Psoas muscle (tissue), 8 donors: Measurements from ENCODE around the gene SMAP1. TPM values are rescaled to one million over a fixed set of nuclear protein-coding genes. Genes with fewer than 3 reads are reported as not detected.
A peak's percentile ranks its signal among the peaks of the same experiment; 100 is the strongest.

Experiments
- ATAC-seq, 4 donors: fragments of 200-7000 bp; cut with Tn5 transposase; one replicate each; pipeline ENCODE4 v1.9.1; 2020; ENCODE audit warnings: moderate library complexity in 3 of 4, mild to moderate bottlenecking in 2 of 4
- DNase-seq, 2 donors: peaks; one replicate each; pipeline ENCODE4 v3.0.0-alpha.2; 2020
- H3K27ac ChIP-seq: fragments of 200-600 bp; one replicate; pipeline ENCODE4 v1.8.0; 2022
- H3K27me3 ChIP-seq, 3 donors: fragments of 200-600 bp in 1 of 3; one replicate each; pipeline versions ENCODE4 v1.6.1 to v1.8.0; 2013 to 2022; ENCODE audit warnings: low read length in 2 of 3, mild to moderate bottlenecking in 2 of 3, moderate library complexity in 1 of 3; ENCODE audit not compliant: insufficient read depth in 3 of 3
- H3K36me3 ChIP-seq, 2 donors: fragments of 200-600 bp in 1 of 2; one replicate each; pipeline versions ENCODE4 v1.6.1 to v1.8.0; 2013 to 2022; ENCODE audit warnings: low read depth in 1 of 2, mild to moderate bottlenecking in 1 of 2, moderate library complexity in 1 of 2; ENCODE audit not compliant: insufficient read depth in 1 of 2
- H3K4me1 ChIP-seq: fragments of 200-600 bp; one replicate; pipeline ENCODE4 v1.8.0; 2022
- H3K4me3 ChIP-seq: fragments of 200-600 bp; one replicate; pipeline ENCODE4 v1.8.0; 2022; ENCODE audit warnings: mild to moderate bottlenecking
- H3K9me3 ChIP-seq: fragments of 200-600 bp; one replicate; pipeline ENCODE4 v1.8.0; 2022
- CTCF ChIP-seq: fragments of 200-600 bp; IDR thresholded peaks from one replicate; pipeline ENCODE4 v1.8.0; 2022; ENCODE audit warnings: antibody characterized with exemption
- WGBS, 3 donors: extraction: QIAGEN DNeasy Blood & Tissue Kit; methylation state at CpG; one replicate each; pipeline versions ENCODE4 v1.1.6 to v1.1.7; 2013; 5-methylcytosine and 5-hydroxymethylcytosine counted together
- intact Hi-C, 2 donors: fragments of 100-400 bp; cut with DNase I; formaldehyde crosslinking; loops; one replicate each; pipeline versions ENCODE4 v1.11.0 to v1.14.2; 2022
- polyA plus RNA-seq, 3 donors: library from polyadenylated mRNA; stranded (reverse); fragments of 200-250 nt; gene quantifications; one replicate each; pipeline ENCODE4 v1.2.3, GENCODE V29; 2013
- total RNA-seq, 4 donors: library from RNA; stranded (reverse); fragmentation: NEBNext Ultra II Directional in 2 of 4; extraction: Animal tissue kit (Norgen Biotek cat#: 25700) in 2 of 4; gene quantifications; one replicate each; pipeline versions ENCODE4 v1.2.1 to v1.2.4, GENCODE V29; 2021 to 2023
- donor health status: healthy with polysubstance abuse.
- donor health status: DM: no; HTN: no; CAD: no; lungs with moderate emphysema.
- donor health status: Bipolar disorder and iron deficiency.
- donor health status: healthy.
- donor health status: DM: yes; HTN: yes; CAD: no.
- donor health status: DM: no; HTN: no; CAD: no.
- donor health status: DM: no; HTN: no; CAD: no.
- donor health status: DM: yes; HTN: yes; CAD: no.

The SMAP1 gene
- total and polyA plus RNA-seq, 7 donors, result 19.0 to 40.2 (median 24.0) TPM

- Histone ChIP-seq H3K9me3 (no peaks in the 10 kb centered on the region), H3K27me3 (no peaks in the 10 kb centered on the region), H3K4me3 (peak overlapping the region; percentile 15), H3K4me1 (peaks cover 35% of the 10 kb centered on the region), H3K27ac (peak overlapping the region; percentile 71), H3K36me3 (no peaks in the 10 kb centered on the region)
- intact Hi-C loops, result loop anchor here (2.0 to 5.0 kb wide), 4 partner anchors 118 to 273 kb away; partner anchors contain the start of genes FAM135A (in 1 of the 2) and SDHAF4 (in 1 of the 2)
- WGBS, 3 donors, result 5 to 15% (median 5%) methylated on average over 1 of the region's 1 CpG
- TF ChIP-seq CTCF, result no peak
- ATAC-seq (peak; percentile 74 to 90 (median 84)), DNase-seq (no peak)
Measured at GRCh38 chr6:70684794-70685493, 17.3 kb downstream of the SMAP1 start.

GRCh38 chr6:70685494-70686180 is 18.0 kb downstream of the SMAP1 start:
- Histone ChIP-seq H3K27ac (peak overlapping the region; percentile 71), H3K4me1 (peaks cover 35% of the 10 kb centered on the region), H3K9me3 (no peaks in the 10 kb centered on the region), H3K27me3 (no peaks in the 10 kb centered on the region), H3K4me3 (no peak overlapping the region), H3K36me3 (no peaks in the 10 kb centered on the region)
- no peak for TF ChIP-seq CTCF
- ATAC-seq (no peak), DNase-seq (no peak)
- WGBS, 3 donors, result 61 to 82% (median 65%) methylated on average over 4 of the region's 4 CpGs
- intact Hi-C loops, result loop anchor here (2.0 to 5.0 kb wide), 4 partner anchors 118 to 273 kb away; partner anchors contain the start of genes FAM135A (in 1 of the 2) and SDHAF4 (in 1 of the 2)

- Histone ChIP-seq H3K4me1 (peaks cover 35% of the 10 kb centered on the region), H3K9me3 (no peaks in the 10 kb centered on the region), H3K27me3 (no peaks in the 10 kb centered on the region), H3K27ac (no peak overlapping the region), H3K36me3 (no peaks in the 10 kb centered on the region), H3K4me3 (no peak overlapping the region)
- DNase-seq, result no peak
- ATAC-seq, result peak in 3 of 4 donors; percentile 53 to 62 (median 57)
- intact Hi-C loops, result loop anchor here (5.0 kb wide), 3 partner anchors 119 to 274 kb away; partner anchors contain the start of genes FAM135A (in 1 of the 2) and SDHAF4 (in 1 of the 2)
- WGBS, 3 donors, result 16 to 22% (median 22%) methylated on average over 3 of the region's 3 CpGs
- TF ChIP-seq CTCF, result peak; percentile 80
Measured at GRCh38 chr6:70686548-70687133, 19.0 kb downstream of the SMAP1 start.

GRCh38 chr6:70693887-70694286 is 26.2 kb downstream of the SMAP1 start:
- intact Hi-C loops, result no loop called here
- WGBS, 3 donors, result 37 to 59% (median 53%) methylated on average over 1 of the region's 1 CpG
- Histone ChIP-seq H3K4me3 (no peak overlapping the region), H3K9me3 (no peaks in the 10 kb centered on the region), H3K4me1 (no peaks in the 10 kb centered on the region), H3K36me3 (no peaks in the 10 kb centered on the region), H3K27ac (no peak overlapping the region), H3K27me3 (no peaks in the 10 kb centered on the region)
- no peak for TF ChIP-seq CTCF
- ATAC-seq, result no peak
- DNase-seq, result no peak
